Adipocyte (in vitro differentiated cells): ENCODE data around the gene TJP3.

Source experiments
- DNase-seq: peaks from one replicate; pipeline ENCODE4 v3.0.0-alpha.2; 2015; ENCODE audit warnings: low read depth
- H3K27me3 ChIP-seq: replicated peaks from 2 replicates; pipeline ENCODE4 v1.7.0; 2013; ENCODE audit warnings: mild to moderate bottlenecking, low read length, moderate library complexity; ENCODE audit not compliant: control insufficient read depth, insufficient read depth
- H3K36me3 ChIP-seq: 2 replicates; pipeline ENCODE4 v1.7.0; 2013; ENCODE audit warnings: low read length, mild to moderate bottlenecking, moderate library complexity; ENCODE audit not compliant: control insufficient read depth, insufficient read depth, severe bottlenecking
- H3K4me1 ChIP-seq: 2 replicates; pipeline ENCODE4 v1.7.0; 2013; ENCODE audit warnings: mild to moderate bottlenecking, low read length, moderate library complexity; ENCODE audit not compliant: control insufficient read depth, insufficient read depth
- H3K4me3 ChIP-seq: 2 replicates; pipeline ENCODE4 v1.7.0; 2013; ENCODE audit warnings: mild to moderate bottlenecking, low read length, moderate library complexity
- H3K9ac ChIP-seq: 2 replicates; pipeline ENCODE4 v1.7.0; 2013; ENCODE audit warnings: mild to moderate bottlenecking, low read length, moderate library complexity
- H3K9me3 ChIP-seq: 2 replicates; pipeline ENCODE4 v1.7.0; 2013; ENCODE audit warnings: mild to moderate bottlenecking, low read length, moderate library complexity; ENCODE audit not compliant: control insufficient read depth

The TJP3 gene

GRCh38 chr19:3684817-3685410 is 23.3 kb upstream of the TJP3 start:
- DNase-seq, result no peak
- peaks cover 8% of the 10 kb centered on the region for H3K36me3 ChIP-seq
- peaks cover 6% of the 10 kb centered on the region for H3K9me3 ChIP-seq
- no peak overlapping the region for H3K9ac ChIP-seq
- peaks cover 11% of the 10 kb centered on the region for H3K4me1 ChIP-seq
- H3K27me3 ChIP-seq, result no peaks in the 10 kb centered on the region
- no peak overlapping the region for H3K4me3 ChIP-seq

- peaks cover 6% of the 10 kb centered on the region for H3K9me3 ChIP-seq
- H3K27me3 ChIP-seq, result no peaks in the 10 kb centered on the region
- peaks cover 12% of the 10 kb centered on the region for H3K36me3 ChIP-seq
- peaks cover 11% of the 10 kb centered on the region for H3K4me1 ChIP-seq
- H3K9ac ChIP-seq, result no peak overlapping the region
- H3K4me3 ChIP-seq, result no peak overlapping the region
- no peak for DNase-seq
Measured at GRCh38 chr19:3687393-3687773, 20.8 kb upstream of the TJP3 start.

- H3K4me1 ChIP-seq, result peaks cover 9% of the 10 kb centered on the region
- DNase-seq, result no peak
- peaks cover 12% of the 10 kb centered on the region for H3K36me3 ChIP-seq
- no peaks in the 10 kb centered on the region for H3K27me3 ChIP-seq
- H3K9me3 ChIP-seq, result peaks cover 6% of the 10 kb centered on the region
- no peak overlapping the region for H3K9ac ChIP-seq
- H3K4me3 ChIP-seq, result no peak overlapping the region
Measured at GRCh38 chr19:3687774-3688706, 20.1 kb upstream of the TJP3 start.

- no peaks in the 10 kb centered on the region for H3K9me3 ChIP-seq
- no peaks in the 10 kb centered on the region for H3K27me3 ChIP-seq
- H3K36me3 ChIP-seq, result peaks cover 4% of the 10 kb centered on the region
- H3K4me3 ChIP-seq, result no peak overlapping the region
- H3K4me1 ChIP-seq, result peaks cover 6% of the 10 kb centered on the region
- no peak for DNase-seq
- H3K9ac ChIP-seq, result no peak overlapping the region
Measured at GRCh38 chr19:3690551-3691371, 17.4 kb upstream of the TJP3 start.

GRCh38 chr19:3691372-3691716 is 16.8 kb upstream of the TJP3 start:
- DNase-seq, result no peak
- H3K9me3 ChIP-seq, result no peaks in the 10 kb centered on the region
- H3K27me3 ChIP-seq, result no peaks in the 10 kb centered on the region
- H3K9ac ChIP-seq, result no peak overlapping the region
- peaks cover 4% of the 10 kb centered on the region for H3K36me3 ChIP-seq
- peaks cover 6% of the 10 kb centered on the region for H3K4me1 ChIP-seq
- H3K4me3 ChIP-seq, result no peak overlapping the region

GRCh38 chr19:3691726-3692125 is 16.5 kb upstream of the TJP3 start:
- Histone ChIP-seq H3K4me1 (peaks cover 6% of the 10 kb centered on the region), H3K27me3 (no peaks in the 10 kb centered on the region), H3K36me3 (peaks cover 4% of the 10 kb centered on the region), H3K9ac (no peak overlapping the region), H3K4me3 (no peak overlapping the region), H3K9me3 (no peaks in the 10 kb centered on the region)
- no peak for DNase-seq

GRCh38 chr19:3692141-3693024 is 15.8 kb upstream of the TJP3 start:
- Histone ChIP-seq H3K9me3 (no peaks in the 10 kb centered on the region), H3K36me3 (peaks cover 4% of the 10 kb centered on the region), H3K9ac (no peak overlapping the region), H3K27me3 (no peaks in the 10 kb centered on the region), H3K4me3 (no peak overlapping the region), H3K4me1 (peaks cover under 1% of the 10 kb centered on the region)
- DNase-seq, result no peak

GRCh38 chr19:3693025-3693925 is 14.9 kb upstream of the TJP3 start:
- Histone ChIP-seq H3K4me1 (peaks cover 6% of the 10 kb centered on the region), H3K27me3 (no peaks in the 10 kb centered on the region), H3K9ac (no peak overlapping the region), H3K36me3 (peaks cover 4% of the 10 kb centered on the region), H3K4me3 (no peak overlapping the region), H3K9me3 (no peaks in the 10 kb centered on the region)
- DNase-seq, result no peak

GRCh38 chr19:3694361-3695123 is 13.6 kb upstream of the TJP3 start:
- Histone ChIP-seq H3K9ac (no peak overlapping the region), H3K4me3 (no peak overlapping the region)
- DNase-seq, result no peak

More at GRCh38 chr19:3694361-3695123, 13.6 kb upstream of the TJP3 start:
- Histone ChIP-seq H3K4me1 (peaks cover 9% of the 10 kb centered on the region), H3K9me3 (no peaks in the 10 kb centered on the region), H3K27me3 (no peaks in the 10 kb centered on the region), H3K36me3 (peaks cover 4% of the 10 kb centered on the region)
